ENCODE data around the gene OR11G2.

DNA sequence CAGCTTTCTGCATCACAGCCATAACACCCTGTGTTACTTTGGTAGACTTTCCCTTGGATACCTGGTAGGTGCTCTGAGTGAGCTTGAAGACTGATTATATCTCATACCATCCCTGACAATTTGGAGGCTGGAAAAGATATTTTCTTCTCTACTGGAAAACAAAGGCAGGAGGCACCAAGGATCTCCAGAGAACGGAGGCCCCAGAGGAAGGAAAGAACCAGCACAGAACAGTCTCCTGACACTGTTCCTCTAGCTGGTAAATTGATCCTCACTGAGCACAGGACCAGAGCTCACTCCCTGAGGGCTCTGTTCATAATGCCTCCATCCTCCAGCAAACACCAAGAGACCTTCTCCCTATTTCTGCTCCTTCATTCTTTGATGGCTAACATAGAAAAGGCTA, at the start of gene OR11G2:
- TF ChIP-seq, protein P1, sequence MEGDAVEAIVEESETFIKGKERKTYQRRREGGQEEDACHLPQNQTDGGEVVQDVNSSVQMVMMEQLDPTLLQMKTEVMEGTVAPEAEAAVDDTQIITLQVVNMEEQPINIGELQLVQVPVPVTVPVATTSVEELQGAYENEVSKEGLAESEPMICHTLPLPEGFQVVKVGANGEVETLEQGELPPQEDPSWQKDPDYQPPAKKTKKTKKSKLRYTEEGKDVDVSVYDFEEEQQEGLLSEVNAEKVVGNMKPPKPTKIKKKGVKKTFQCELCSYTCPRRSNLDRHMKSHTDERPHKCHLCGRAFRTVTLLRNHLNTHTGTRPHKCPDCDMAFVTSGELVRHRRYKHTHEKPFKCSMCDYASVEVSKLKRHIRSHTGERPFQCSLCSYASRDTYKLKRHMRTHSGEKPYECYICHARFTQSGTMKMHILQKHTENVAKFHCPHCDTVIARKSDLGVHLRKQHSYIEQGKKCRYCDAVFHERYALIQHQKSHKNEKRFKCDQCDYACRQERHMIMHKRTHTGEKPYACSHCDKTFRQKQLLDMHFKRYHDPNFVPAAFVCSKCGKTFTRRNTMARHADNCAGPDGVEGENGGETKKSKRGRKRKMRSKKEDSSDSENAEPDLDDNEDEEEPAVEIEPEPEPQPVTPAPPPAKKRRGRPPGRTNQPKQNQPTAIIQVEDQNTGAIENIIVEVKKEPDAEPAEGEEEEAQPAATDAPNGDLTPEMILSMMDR (IDR thresholded peaks at IDR 0.05), result no peak
- no peak for TF ChIP-seq EP300 (IDR thresholded peaks at IDR 0.05; ENCODE audit: low read depth)

Measured in transverse colon (tissue), 3 donors.